Activated naive CD4-positive, alpha-beta T cell treated with anti-CD3 and anti-CD28 coated beads, Interleukin-2, amount 10 ng/mL, durations not matched to agents 7 days and 5 days (primary cell): Measurements from ENCODE around the gene COL5A1.
"Not testable (repeated sequence)": the region's sequence is repeated elsewhere in the genome, so short reads cannot be mapped to it uniquely, and the experiment has no call there.

Source experiments
- CTCF ChIA-PET: fragments of 350-600 bp; sonication (Branson Sonifier 250); formaldehyde crosslinking; loops from one replicate; lab custom pipeline; 2021; ENCODE audit warnings: antibody characterized with exemption; lab: Charles Lee
- DNase-seq: peaks from one replicate; pipeline ENCODE4 v3.0.0-alpha.2; 2020
- H3K27ac Mint-ChIP-seq: one replicate; pipeline ENCODE4 v1.8.0; 2021; ENCODE audit warnings: mild to moderate bottlenecking, moderate library complexity, mixed read lengths
- H3K27me3 Mint-ChIP-seq: one replicate; pipeline ENCODE4 v1.8.0; 2021; ENCODE audit warnings: mild to moderate bottlenecking, mixed read lengths
- H3K36me3 Mint-ChIP-seq: one replicate; pipeline ENCODE4 v1.8.0; 2021; ENCODE audit warnings: mixed read lengths
- H3K4me1 Mint-ChIP-seq: one replicate; pipeline ENCODE4 v1.8.0; 2021; ENCODE audit warnings: mixed read lengths
- H3K4me3 Mint-ChIP-seq: one replicate; pipeline ENCODE4 v1.8.0; 2021; ENCODE audit warnings: mild to moderate bottlenecking, moderate library complexity, mixed read lengths
- H3K9me3 Mint-ChIP-seq: one replicate; pipeline ENCODE4 v1.8.0; 2021; ENCODE audit warnings: mixed read lengths

Gene COL5A1

GRCh38 chr9:134847752-134848432 lies 206.3 kb downstream of the COL5A1 start:
- Mint-ChIP-seq H3K4me1 (no peaks in the 10 kb centered on the region), H3K27ac (no peak overlapping the region), H3K36me3 (no peaks in the 10 kb centered on the region), H3K9me3 (no peaks in the 10 kb centered on the region), H3K27me3 (no peaks in the 10 kb centered on the region), H3K4me3 (no peak overlapping the region)
- CTCF ChIA-PET = no interaction called here
- no peak for DNase-seq

- H3K27ac Mint-ChIP-seq = no peak overlapping the region
- no peak overlapping the region for H3K4me3 Mint-ChIP-seq
- H3K9me3 Mint-ChIP-seq = no peaks in the 10 kb centered on the region
- DNase-seq = no peak
- no peaks in the 10 kb centered on the region for H3K4me1 Mint-ChIP-seq
- CTCF ChIA-PET = no interaction called here
- no peaks in the 10 kb centered on the region for H3K27me3 Mint-ChIP-seq
- no peaks in the 10 kb centered on the region for H3K36me3 Mint-ChIP-seq
Measured at GRCh38 chr9:134848504-134848903, 206.9 kb downstream of the COL5A1 start.

GRCh38 chr9:134850611-134851010 lies 209.0 kb downstream of the COL5A1 start:
- CTCF ChIA-PET = no interaction called here
- no peaks in the 10 kb centered on the region for H3K4me1 Mint-ChIP-seq
- H3K4me3 Mint-ChIP-seq = no peak overlapping the region
- no peaks in the 10 kb centered on the region for H3K36me3 Mint-ChIP-seq
- no peak for DNase-seq
- H3K9me3 Mint-ChIP-seq = no peaks in the 10 kb centered on the region
- H3K27ac Mint-ChIP-seq = no peak overlapping the region
- H3K27me3 Mint-ChIP-seq = no peaks in the 10 kb centered on the region

- Mint-ChIP-seq H3K27me3 (no peaks in the 10 kb centered on the region), H3K4me3 (no peak overlapping the region), H3K4me1 (no peaks in the 10 kb centered on the region), H3K9me3 (no peaks in the 10 kb centered on the region), H3K36me3 (no peaks in the 10 kb centered on the region), H3K27ac (no peak overlapping the region)
- no peak for DNase-seq
- CTCF ChIA-PET = no interaction called here
Measured at GRCh38 chr9:134851020-134851419, 209.4 kb downstream of the COL5A1 start.

DNA sequence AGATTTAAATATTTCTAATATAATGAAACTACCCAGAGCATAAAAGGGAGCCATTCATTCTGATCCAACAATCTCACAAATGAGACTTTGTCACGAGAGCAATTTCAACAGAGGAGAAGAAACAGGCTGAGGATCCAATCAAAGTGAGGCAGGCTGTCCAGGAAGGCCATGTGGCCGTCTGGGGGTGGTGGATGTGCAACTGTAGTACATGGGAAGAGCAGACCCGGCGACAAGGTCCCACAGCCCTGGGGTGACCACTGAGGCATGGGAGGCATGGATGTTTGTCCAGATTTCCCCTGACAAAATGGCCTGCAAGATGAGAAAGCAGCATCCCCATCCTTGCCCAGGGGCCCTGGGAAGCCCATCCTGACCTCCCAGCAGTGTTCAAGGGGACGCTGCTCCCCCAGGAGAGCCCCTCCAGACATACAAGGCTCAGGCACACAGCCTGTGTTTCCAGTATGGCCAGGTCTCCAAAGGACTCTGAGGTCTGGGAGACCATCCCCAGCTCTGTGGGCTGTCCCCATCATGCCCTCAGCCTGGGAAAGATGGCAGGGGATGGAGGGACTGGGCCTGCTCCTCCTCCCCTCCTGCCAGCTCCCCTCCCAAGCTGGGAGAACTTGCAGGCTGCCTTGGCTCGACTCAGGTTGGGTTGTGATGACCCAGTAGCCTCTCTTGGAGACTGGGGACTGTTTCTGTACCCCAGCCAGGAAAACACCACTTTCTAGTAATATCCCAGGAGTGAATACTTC lies 211.5 kb downstream of the COL5A1 start:
- no peaks in the 10 kb centered on the region for H3K27me3 Mint-ChIP-seq
- H3K27ac Mint-ChIP-seq = no peak overlapping the region
- no peak overlapping the region for H3K4me3 Mint-ChIP-seq
- peaks cover 6% of the 10 kb centered on the region for H3K9me3 Mint-ChIP-seq
- no peaks in the 10 kb centered on the region for H3K36me3 Mint-ChIP-seq
- no peak for DNase-seq
- CTCF ChIA-PET = no interaction called here
- no peaks in the 10 kb centered on the region for H3K4me1 Mint-ChIP-seq

GRCh38 chr9:134853893-134854292 lies 212.3 kb downstream of the COL5A1 start:
- CTCF ChIA-PET = no interaction called here

GRCh38 chr9:134854541-134854981 lies 213.0 kb downstream of the COL5A1 start:
- H3K27me3 Mint-ChIP-seq = no peaks in the 10 kb centered on the region
- peaks cover 6% of the 10 kb centered on the region for H3K9me3 Mint-ChIP-seq
- CTCF ChIA-PET = no interaction called here
- no peaks in the 10 kb centered on the region for H3K36me3 Mint-ChIP-seq
- H3K4me3 Mint-ChIP-seq = no peak overlapping the region
- DNase-seq = no peak
- H3K27ac Mint-ChIP-seq = no peak overlapping the region
- H3K4me1 Mint-ChIP-seq = no peaks in the 10 kb centered on the region

More at GRCh38 chr9:134853893-134854292, 212.3 kb downstream of the COL5A1 start:
- Mint-ChIP-seq H3K36me3 (no peaks in the 10 kb centered on the region), H3K9me3 (peaks cover 6% of the 10 kb centered on the region), H3K4me1 (no peaks in the 10 kb centered on the region), H3K27me3 (no peaks in the 10 kb centered on the region), H3K4me3 (no peak overlapping the region), H3K27ac (no peak overlapping the region)
- no peak for DNase-seq

DNA sequence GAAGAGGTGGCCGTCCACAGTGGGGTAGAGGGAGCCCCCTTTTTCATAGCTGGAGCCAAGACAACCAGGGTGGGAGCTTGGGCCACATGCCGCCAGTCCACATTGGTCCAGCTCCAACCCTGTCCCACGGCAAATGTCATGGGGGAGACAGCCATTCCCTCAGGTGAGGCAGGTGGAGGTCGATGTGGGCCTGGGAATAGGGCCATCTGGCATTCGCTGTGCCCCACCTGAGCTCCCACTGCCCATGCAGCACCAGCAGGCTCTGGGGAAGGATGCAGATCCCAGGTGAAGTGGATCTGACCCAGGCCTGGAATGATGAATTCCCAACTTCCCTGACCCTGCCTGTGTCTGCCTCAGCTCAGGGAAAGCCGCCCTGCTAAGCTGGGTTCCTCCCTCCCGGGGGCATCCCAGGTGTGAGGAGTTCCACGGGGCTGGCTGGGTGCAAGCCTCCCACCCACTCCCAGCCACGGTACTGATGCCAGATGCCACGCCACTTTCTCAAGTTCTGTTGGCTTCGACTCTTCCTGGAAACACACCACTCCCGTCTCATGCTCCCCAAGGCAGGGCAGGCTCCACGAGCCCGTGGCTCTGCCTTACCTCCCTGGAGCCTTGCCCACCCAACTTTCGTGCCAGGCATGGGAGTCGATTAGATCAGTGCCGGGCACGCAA lies 213.8 kb downstream of the COL5A1 start:
- DNase-seq = no peak
- Mint-ChIP-seq H3K27me3 (no peaks in the 10 kb centered on the region), H3K4me1 (no peaks in the 10 kb centered on the region), H3K27ac (no peak overlapping the region), H3K9me3 (peaks cover 6% of the 10 kb centered on the region), H3K4me3 (no peak overlapping the region), H3K36me3 (no peaks in the 10 kb centered on the region)
- CTCF ChIA-PET = no interaction called here

- Mint-ChIP-seq H3K27ac (no peak overlapping the region), H3K9me3 (peaks cover 6% of the 10 kb centered on the region), H3K4me1 (no peaks in the 10 kb centered on the region), H3K36me3 (no peaks in the 10 kb centered on the region), H3K4me3 (no peak overlapping the region), H3K27me3 (no peaks in the 10 kb centered on the region)
- no peak for DNase-seq
- CTCF ChIA-PET = no interaction called here
Measured at GRCh38 chr9:134855900-134856377, 214.3 kb downstream of the COL5A1 start.

DNA sequence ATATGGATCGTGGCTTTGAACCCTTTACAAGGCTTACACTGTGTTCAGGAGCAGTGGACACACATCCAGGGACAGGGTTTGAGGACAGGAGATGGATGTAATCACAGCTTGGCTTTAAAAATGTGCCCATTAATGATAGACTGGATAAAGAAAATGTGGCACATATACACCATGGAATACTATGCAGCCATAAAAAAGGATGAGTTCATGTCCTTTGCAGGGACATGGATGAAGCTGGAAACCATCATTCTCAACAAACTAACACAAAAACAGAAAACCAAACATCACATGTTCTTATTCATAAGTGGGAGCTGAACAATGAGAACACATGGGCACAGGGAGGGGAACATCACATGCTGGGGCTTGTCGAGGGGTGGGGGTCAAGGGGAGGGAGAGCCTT lies 215.8 kb downstream of the COL5A1 start:
- H3K9me3 Mint-ChIP-seq, H3K27ac Mint-ChIP-seq, H3K4me1 Mint-ChIP-seq, CTCF ChIA-PET, H3K4me3 Mint-ChIP-seq, DNase-seq, H3K36me3 Mint-ChIP-seq, H3K27me3 Mint-ChIP-seq: not testable (repeated sequence)

- no peak for DNase-seq
- CTCF ChIA-PET = no interaction called here
- Mint-ChIP-seq H3K36me3 (no peaks in the 10 kb centered on the region), H3K27me3 (no peaks in the 10 kb centered on the region), H3K4me3 (no peak overlapping the region), H3K4me1 (no peaks in the 10 kb centered on the region), H3K27ac (no peak overlapping the region), H3K9me3 (peaks cover 6% of the 10 kb centered on the region)
Measured at GRCh38 chr9:134858051-134858841, 216.6 kb downstream of the COL5A1 start.

DNA sequence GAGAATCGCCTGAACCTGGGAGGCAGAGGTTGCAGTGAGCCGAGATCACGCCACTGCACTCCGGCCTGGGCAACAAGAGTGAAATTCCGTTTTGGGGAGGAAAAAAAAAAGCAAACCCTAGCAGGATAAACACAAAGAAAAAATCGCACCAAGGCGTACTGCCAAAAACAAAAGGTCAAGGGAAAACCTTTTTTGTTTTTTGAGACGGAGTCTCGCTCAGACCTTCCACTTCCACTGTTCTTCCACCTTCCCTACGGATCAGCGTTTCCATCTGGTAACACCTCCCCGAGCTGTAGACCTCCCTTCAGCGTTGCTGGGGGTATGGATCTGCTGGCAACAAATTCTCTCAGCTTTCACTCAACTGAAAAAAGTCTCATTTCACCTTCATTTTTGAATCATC lies 218.9 kb downstream of the COL5A1 start:
- DNase-seq = no peak
- Mint-ChIP-seq H3K36me3 (no peaks in the 10 kb centered on the region), H3K4me1 (no peaks in the 10 kb centered on the region), H3K4me3 (no peak overlapping the region), H3K27ac (no peak overlapping the region), H3K27me3 (no peaks in the 10 kb centered on the region), H3K9me3 (peaks cover 6% of the 10 kb centered on the region)
- CTCF ChIA-PET = no interaction called here

DNA sequence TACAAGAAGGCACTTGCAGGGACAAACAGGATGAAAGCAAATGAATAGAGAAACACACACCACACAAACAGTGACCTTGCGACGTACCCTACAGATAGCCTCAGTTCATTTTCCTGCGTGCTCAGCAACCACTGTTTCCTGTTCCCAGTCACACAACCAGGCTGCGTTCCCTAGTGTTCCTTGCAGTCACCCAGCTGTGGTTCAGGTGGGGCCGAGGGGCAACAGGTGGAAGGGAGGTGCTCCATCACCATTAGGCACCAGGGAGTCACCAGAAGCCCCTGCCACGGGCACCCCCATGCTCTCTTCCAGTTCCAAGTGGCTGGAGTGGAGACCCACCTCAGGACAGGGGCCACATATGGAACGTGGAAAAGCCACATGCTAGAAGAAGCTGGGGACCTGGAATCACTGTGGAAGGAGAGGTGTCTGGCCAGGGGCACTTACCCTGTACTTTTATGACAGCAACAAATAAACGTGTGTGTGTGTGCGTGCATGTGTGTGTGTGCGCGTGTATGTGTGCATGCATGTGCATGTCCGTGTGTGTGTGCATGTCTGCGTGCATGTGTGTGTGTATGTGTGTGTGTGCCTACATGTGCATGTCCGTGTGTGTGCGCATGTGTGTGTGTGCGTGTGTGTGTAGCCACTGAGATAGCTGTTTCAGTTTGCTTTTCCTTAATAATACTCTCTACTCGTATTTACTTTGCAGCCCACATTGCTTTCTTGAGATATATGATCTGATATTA lies 220.2 kb downstream of the COL5A1 start:
- DNase-seq = no peak
- Mint-ChIP-seq H3K4me1 (no peaks in the 10 kb centered on the region), H3K36me3 (no peaks in the 10 kb centered on the region), H3K9me3 (peaks cover 6% of the 10 kb centered on the region), H3K27ac (no peak overlapping the region), H3K27me3 (no peaks in the 10 kb centered on the region), H3K4me3 (no peak overlapping the region)
- CTCF ChIA-PET = no interaction called here
